HS-5 (cell line): ENCODE data around the gene MZF1.
"Not testable (repeated sequence)": the region's sequence is repeated elsewhere in the genome, so short reads cannot be mapped to it uniquely, and the experiment has no call there.

Experiments used
- DNase-seq: peaks from one replicate; pipeline ENCODE4 v3.0.0-alpha.2; 2012; ENCODE audit warnings: low read depth

Gene MZF1

GRCh38 chr19:58555369-58555885 lies 17.7 kb downstream of the MZF1 start:
- DNase-seq, result no peak

DNA sequence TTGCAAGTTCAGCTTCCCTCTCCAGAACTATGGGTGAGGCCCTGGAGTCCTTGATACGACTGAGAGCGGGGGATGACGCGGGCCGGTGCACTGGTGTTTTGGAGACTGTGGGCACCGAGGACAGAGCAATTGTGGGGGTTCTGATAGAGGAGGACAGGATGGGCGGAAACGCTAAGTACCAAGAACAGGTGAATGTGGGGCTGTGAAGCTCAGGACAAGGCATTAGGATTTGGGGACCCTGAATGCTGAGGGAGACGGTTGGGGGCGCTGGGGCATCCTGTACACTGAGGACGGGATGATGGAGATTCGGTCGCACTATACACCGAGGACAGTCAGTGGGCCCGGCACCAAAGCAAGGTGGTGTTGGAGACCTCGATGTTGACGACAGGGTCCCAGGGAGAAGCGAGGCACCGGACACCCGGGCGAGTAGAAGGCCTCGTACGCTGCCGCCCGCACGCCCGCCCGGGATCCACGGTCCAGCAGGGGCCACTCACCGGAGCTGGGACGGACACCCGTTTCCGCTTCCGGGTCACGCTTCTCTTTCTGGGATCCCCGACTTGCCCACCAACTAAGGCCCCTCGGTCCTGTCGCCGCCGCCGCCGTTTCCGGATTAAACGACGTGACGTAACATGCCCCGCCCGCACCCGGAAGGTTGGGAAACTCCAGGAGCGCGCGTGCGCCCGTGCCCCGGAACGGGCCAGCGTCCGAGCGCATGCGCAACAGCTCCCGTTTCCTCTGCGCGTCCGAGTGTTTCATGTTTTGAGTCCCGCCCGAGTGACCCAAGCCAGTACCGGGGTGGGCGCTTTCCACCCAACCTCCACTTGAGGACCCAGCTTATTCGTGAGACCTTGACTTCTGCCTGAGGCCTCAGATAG lies 18.4 kb downstream of the MZF1 start, which contains the start of gene CHMP2A:
CHMP2A (minus strand) TSS at position 612 of the 875 bp plus-strand sequence. CDS start 893 bp downstream, outside the sequence.
- DNase-seq, result peak; percentile 45

- DNase-seq, result no peak
Measured at GRCh38 chr19:58553799-58554493, 19.2 kb downstream of the MZF1 start.

DNA sequence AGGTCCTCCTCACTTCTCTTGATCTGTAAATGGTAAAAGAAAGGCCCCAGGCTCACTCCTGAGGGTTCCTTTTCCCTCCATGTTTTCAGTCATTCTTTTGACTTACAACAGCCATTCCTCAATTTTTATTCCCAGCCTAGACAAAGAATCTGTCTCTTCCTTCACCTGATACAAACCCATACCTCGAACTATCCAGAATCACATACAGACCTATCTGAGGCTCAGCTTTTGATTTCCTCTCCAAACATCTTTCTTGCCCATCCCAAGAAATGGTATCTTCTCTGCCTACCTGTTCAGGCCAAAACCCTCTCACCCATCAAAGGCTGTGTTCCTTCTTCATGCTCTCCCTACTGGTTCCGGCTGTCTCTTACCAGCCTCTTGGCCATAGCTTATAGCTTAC lies 20.5 kb downstream of the MZF1 start:
- no peak for DNase-seq

- no peak for DNase-seq
Measured at GRCh38 chr19:58551577-58552471, 21.3 kb downstream of the MZF1 start.

GRCh38 chr19:58551123-58551497 lies 22.0 kb downstream of the MZF1 start:
- DNase-seq, result no peak

DNA sequence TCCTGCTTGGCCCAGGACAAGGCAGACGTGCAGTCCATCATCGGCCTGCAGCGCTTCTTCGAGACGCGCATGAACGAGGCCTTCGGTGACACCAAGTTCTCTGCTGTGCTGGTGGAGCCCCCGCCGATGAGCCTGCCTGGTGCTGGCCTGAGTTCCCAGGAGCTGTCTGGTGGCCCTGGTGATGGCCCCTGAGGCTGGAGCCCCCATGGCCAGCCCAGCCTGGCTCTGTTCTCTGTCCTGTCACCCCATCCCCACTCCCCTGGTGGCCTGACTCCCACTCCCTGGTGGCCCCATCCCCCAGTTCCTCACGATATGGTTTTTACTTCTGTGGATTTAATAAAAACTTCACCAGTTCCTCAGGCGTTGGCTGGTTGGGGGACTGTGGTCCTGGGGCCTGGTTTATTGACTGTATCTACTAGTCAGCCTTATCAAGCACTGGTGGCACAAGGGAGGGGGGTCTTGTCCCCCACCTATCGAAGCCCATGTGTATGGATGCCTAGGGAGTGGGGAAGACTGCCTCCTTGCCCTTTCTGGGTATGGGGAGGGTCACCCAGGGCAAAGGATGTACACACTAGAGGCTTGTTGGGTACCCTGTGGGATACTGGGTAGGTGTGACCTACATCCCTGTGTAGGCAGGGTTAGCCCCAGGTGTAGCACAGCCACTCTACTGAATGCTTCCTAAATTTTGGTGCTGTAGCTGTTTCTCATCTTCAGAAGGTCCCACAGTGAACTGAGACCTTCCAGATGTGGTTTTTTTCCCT lies 22.6 kb downstream of the MZF1 start:
- no peak for DNase-seq

GRCh38 chr19:58549664-58550361 lies 23.3 kb downstream of the MZF1 start:
- DNase-seq, result no peak

GRCh38 chr19:58548859-58549663 lies 24.1 kb downstream of the MZF1 start:
- DNase-seq, result no peak

DNA sequence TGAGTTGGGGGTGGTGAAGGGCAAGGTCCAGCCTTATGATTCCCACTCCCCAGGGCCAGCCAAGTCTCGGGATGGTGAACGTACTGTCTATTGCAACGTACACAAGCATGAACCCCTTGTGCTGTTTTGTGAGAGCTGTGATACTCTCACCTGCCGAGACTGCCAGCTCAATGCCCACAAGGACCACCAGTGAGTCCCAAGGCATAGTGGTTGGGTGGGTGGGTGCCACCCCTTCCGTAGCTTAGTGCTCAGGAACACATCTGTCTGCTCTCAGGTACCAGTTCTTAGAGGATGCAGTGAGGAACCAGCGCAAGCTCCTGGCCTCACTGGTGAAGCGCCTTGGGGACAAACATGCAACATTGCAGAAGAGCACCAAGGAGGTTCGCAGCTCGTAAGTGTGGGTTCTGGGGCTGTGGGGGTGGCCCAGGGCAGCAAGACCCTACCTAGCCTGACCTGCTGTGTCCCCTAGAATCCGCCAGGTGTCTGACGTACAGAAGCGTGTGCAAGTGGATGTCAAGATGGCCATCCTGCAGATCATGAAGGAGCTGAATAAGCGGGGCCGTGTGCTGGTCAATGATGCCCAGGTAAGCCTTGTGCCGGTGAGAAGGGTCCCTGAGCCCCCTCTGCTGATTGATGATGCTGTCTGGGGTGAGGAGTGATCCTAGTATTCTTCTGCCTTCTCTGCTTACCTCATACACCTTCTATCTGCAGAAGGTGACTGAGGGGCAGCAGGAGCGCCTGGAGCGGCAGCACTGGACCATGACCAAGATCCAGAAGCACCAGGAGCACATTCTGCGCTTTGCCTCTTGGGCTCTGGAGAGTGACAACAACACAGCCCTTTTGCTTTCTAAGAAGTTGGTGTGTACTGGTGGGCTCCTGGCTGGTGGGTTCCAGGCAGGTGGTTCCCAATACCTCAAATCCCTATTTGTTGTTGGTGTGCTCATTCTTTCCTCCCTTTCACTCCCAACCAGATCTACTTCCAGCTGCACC lies 25.5 kb downstream of the MZF1 start:
- no peak for DNase-seq

- no peak for DNase-seq
Measured at GRCh38 chr19:58546019-58546530, 27.1 kb downstream of the MZF1 start.

- no peak for DNase-seq
Measured at GRCh38 chr19:58545286-58546018, 27.7 kb downstream of the MZF1 start.

DNA sequence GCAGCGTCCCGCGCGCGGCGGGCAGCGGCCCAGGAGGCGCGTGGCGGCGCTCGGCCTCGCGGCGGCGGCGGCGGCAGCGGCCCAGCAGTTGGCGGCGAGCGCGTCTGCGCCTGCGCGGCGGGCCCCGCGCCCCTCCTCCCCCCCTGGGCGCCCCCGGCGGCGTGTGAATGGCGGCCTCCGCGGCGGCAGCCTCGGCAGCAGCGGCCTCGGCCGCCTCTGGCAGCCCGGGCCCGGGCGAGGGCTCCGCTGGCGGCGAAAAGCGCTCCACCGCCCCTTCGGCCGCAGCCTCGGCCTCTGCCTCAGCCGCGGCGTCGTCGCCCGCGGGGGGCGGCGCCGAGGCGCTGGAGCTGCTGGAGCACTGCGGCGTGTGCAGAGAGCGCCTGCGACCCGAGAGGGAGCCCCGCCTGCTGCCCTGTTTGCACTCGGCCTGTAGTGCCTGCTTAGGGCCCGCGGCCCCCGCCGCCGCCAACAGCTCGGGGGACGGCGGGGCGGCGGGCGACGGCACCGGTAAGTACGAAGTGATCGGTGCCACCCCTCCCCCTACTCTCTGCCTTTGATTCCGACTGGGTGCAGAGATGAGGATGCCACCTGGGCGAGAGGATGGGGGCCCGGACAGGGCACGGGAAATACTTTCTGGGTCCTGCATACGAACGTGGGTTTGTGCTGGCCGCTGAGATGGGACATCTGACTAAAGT lies 28.4 kb downstream of the MZF1 start:
- DNase-seq, result no peak

- peak; percentile 79 for DNase-seq
Measured at GRCh38 chr19:58543826-58544590, 29.1 kb downstream of the MZF1 start, which contains the start of gene TRIM28. Gene TRIM28 (plus strand): TSS chr19:58544064. CDS start chr19:58544758, 694 bp downstream.

GRCh38 chr19:58542641-58543372 lies 30.3 kb downstream of the MZF1 start:
- not testable (repeated sequence) for DNase-seq
